Activated CD4-positive, alpha-beta T cell treated with anti-CD3 and anti-CD28 coated beads, Interleukin-2, amount 10 ng/mL, durations not matched to agents 7 days and 5 days (primary cell): ENCODE data around the gene CNMD. TPM values are rescaled to one million over a fixed set of nuclear protein-coding genes. Genes with fewer than 3 reads are reported as not detected.

Experiments
- CTCF ChIA-PET: fragments of 350-600 bp; sonication (Branson Sonifier 250); formaldehyde crosslinking; loops from one replicate; lab custom pipeline; 2021; ENCODE audit warnings: antibody characterized with exemption; lab: Charles Lee
- POLR2A ChIA-PET: fragments of 350-600 bp; sonication (Branson Sonifier 250); formaldehyde crosslinking; loops from one replicate; lab custom pipeline; 2021; ENCODE audit warnings: antibody characterized with exemption; lab: Charles Lee
- DNase-seq: peaks from one replicate; pipeline ENCODE4 v3.0.0-alpha.2; 2020
- H3K27ac Mint-ChIP-seq: one replicate; pipeline ENCODE4 v1.8.0; 2021; ENCODE audit warnings: mild to moderate bottlenecking, moderate library complexity, mixed read lengths
- H3K27me3 Mint-ChIP-seq: one replicate; pipeline ENCODE4 v1.8.0; 2021; ENCODE audit warnings: mixed read lengths
- H3K36me3 Mint-ChIP-seq: one replicate; pipeline ENCODE4 v1.8.0; 2021; ENCODE audit warnings: low read depth, mixed read lengths
- H3K4me1 Mint-ChIP-seq: one replicate; pipeline ENCODE4 v1.8.0; 2021; ENCODE audit warnings: mixed read lengths
- H3K4me3 Mint-ChIP-seq: one replicate; pipeline ENCODE4 v1.8.0; 2021; ENCODE audit warnings: mild to moderate bottlenecking, moderate library complexity, mixed read lengths
- H3K9me3 Mint-ChIP-seq: one replicate; pipeline ENCODE4 v1.8.0; 2021; ENCODE audit warnings: mixed read lengths
- total RNA-seq, 2 experiments: library from RNA; stranded (reverse); gene quantifications; one replicate each; pipeline ENCODE4 v1.2.3, GENCODE V29; 2021

The CNMD gene
- total RNA-seq = not detected

GRCh38 chr13:52739468-52740071, at the start of gene CNMD:
CNMD (minus strand) TSS chr13:52739820; CDS start chr13:52739701, 119 bp downstream.
- POLR2A ChIA-PET = no interaction called here
- H3K4me1 Mint-ChIP-seq = peaks cover 4% of the 10 kb centered on the region

GRCh38 chr13:52788011-52788410, 48.4 kb upstream of the CNMD start:
- CTCF ChIA-PET = interaction anchor here (1.2 kb wide), 1 partner anchor 10 kb away, joined by 3 read pairs; no protein-coding TSS in a partner anchor
- Mint-ChIP-seq H3K4me3 (no peak overlapping the region), H3K9me3 (no peaks in the 10 kb centered on the region), H3K27me3 (peaks cover 3% of the 10 kb centered on the region), H3K27ac (no peak overlapping the region), H3K36me3 (no peaks in the 10 kb centered on the region), H3K4me1 (no peaks in the 10 kb centered on the region)
- POLR2A ChIA-PET = no interaction called here
- no peak for DNase-seq

More at GRCh38 chr13:52739468-52740071, at the start of gene CNMD:
- H3K4me3 Mint-ChIP-seq = no peak within 1 kb of the TSS
- no peaks in the 10 kb centered on the region for H3K36me3 Mint-ChIP-seq
- H3K27ac Mint-ChIP-seq = no peak within 1 kb of the TSS
- H3K9me3 Mint-ChIP-seq = no peaks in the 10 kb centered on the region
- CTCF ChIA-PET = no interaction called here
- H3K27me3 Mint-ChIP-seq = peaks cover 45% of the 10 kb centered on the region
- no peak for DNase-seq

GRCh38 chr13:52787235-52787634, 47.6 kb upstream of the CNMD start:
- Mint-ChIP-seq H3K9me3 (no peaks in the 10 kb centered on the region), H3K4me1 (no peaks in the 10 kb centered on the region), H3K27ac (no peak overlapping the region), H3K36me3 (no peaks in the 10 kb centered on the region), H3K27me3 (peaks cover 3% of the 10 kb centered on the region), H3K4me3 (no peak overlapping the region)
- ChIA-PET POLR2A (no interaction called here), CTCF (interaction anchor here (1.2 kb wide), 1 partner anchor 10 kb away, joined by 3 read pairs; no protein-coding TSS in a partner anchor)
- DNase-seq = no peak

- CTCF ChIA-PET = no interaction called here
- H3K9me3 Mint-ChIP-seq = no peaks in the 10 kb centered on the region
- H3K4me3 Mint-ChIP-seq = no peak overlapping the region
- no peaks in the 10 kb centered on the region for H3K4me1 Mint-ChIP-seq
- H3K36me3 Mint-ChIP-seq = no peaks in the 10 kb centered on the region
- H3K27ac Mint-ChIP-seq = no peak overlapping the region
- POLR2A ChIA-PET = no interaction called here
- DNase-seq = no peak
- peaks cover 3% of the 10 kb centered on the region for H3K27me3 Mint-ChIP-seq
Observed at GRCh38 chr13:52786766-52787165, 47.1 kb upstream of the CNMD start.

- no peak overlapping the region for H3K27ac Mint-ChIP-seq
- ChIA-PET POLR2A (no interaction called here), CTCF (interaction anchor here (0.6 kb wide), 2 partner anchors 170 to 559 kb away, joined by 3 to 4 read pairs; no protein-coding TSS in a partner anchor)
- H3K27me3 Mint-ChIP-seq = peaks cover 3% of the 10 kb centered on the region
- H3K9me3 Mint-ChIP-seq = no peaks in the 10 kb centered on the region
- DNase-seq = no peak
- H3K36me3 Mint-ChIP-seq = no peaks in the 10 kb centered on the region
- H3K4me3 Mint-ChIP-seq = no peak overlapping the region
- no peaks in the 10 kb centered on the region for H3K4me1 Mint-ChIP-seq
Observed at GRCh38 chr13:52785739-52786138, 46.1 kb upstream of the CNMD start.

- Mint-ChIP-seq H3K27me3 (peaks cover 3% of the 10 kb centered on the region), H3K4me3 (no peak overlapping the region), H3K27ac (no peak overlapping the region), H3K36me3 (no peaks in the 10 kb centered on the region), H3K9me3 (no peaks in the 10 kb centered on the region), H3K4me1 (no peaks in the 10 kb centered on the region)
- DNase-seq = no peak
- POLR2A ChIA-PET = no interaction called here
- CTCF ChIA-PET = interaction anchor here (0.6 to 0.9 kb wide), 2 partner anchors 8 to 17 kb away, joined by 4 read pairs; no protein-coding TSS in a partner anchor
Observed at GRCh38 chr13:52784591-52785340, 45.1 kb upstream of the CNMD start.

- H3K9me3 Mint-ChIP-seq = no peaks in the 10 kb centered on the region
- H3K4me3 Mint-ChIP-seq = no peak overlapping the region
- no peaks in the 10 kb centered on the region for H3K36me3 Mint-ChIP-seq
- POLR2A ChIA-PET = no interaction called here
- DNase-seq = no peak
- CTCF ChIA-PET = interaction anchor here (0.9 kb wide), 1 partner anchor 9 kb away, joined by 4 read pairs; no protein-coding TSS in a partner anchor
- H3K4me1 Mint-ChIP-seq = no peaks in the 10 kb centered on the region
- peaks cover 3% of the 10 kb centered on the region for H3K27me3 Mint-ChIP-seq
- no peak overlapping the region for H3K27ac Mint-ChIP-seq
Observed at GRCh38 chr13:52783943-52784342, 44.3 kb upstream of the CNMD start.

- Mint-ChIP-seq H3K4me1 (no peaks in the 10 kb centered on the region), H3K36me3 (no peaks in the 10 kb centered on the region), H3K27ac (no peak overlapping the region), H3K9me3 (no peaks in the 10 kb centered on the region), H3K27me3 (peaks cover 3% of the 10 kb centered on the region), H3K4me3 (no peak overlapping the region)
- DNase-seq = no peak
- CTCF ChIA-PET = interaction anchor here (1.0 kb wide), 3 partner anchors 18 to 51 kb away, joined by 3 to 4 read pairs (median 3); no protein-coding TSS in a partner anchor
- POLR2A ChIA-PET = no interaction called here
Observed at GRCh38 chr13:52782471-52783448, 43.1 kb upstream of the CNMD start.

- no peak for DNase-seq
- no peak overlapping the region for H3K27ac Mint-ChIP-seq
- no peaks in the 10 kb centered on the region for H3K36me3 Mint-ChIP-seq
- H3K27me3 Mint-ChIP-seq = peaks cover 4% of the 10 kb centered on the region
- no peaks in the 10 kb centered on the region for H3K4me1 Mint-ChIP-seq
- no peaks in the 10 kb centered on the region for H3K9me3 Mint-ChIP-seq
- CTCF ChIA-PET = no interaction called here
- POLR2A ChIA-PET = interaction anchor here (0.5 kb wide), 1 partner anchor 115 kb away, joined by 3 read pairs; no protein-coding TSS in a partner anchor
- no peak overlapping the region for H3K4me3 Mint-ChIP-seq
Observed at GRCh38 chr13:52780611-52781010, 41.0 kb upstream of the CNMD start.

- no peaks in the 10 kb centered on the region for H3K36me3 Mint-ChIP-seq
- H3K4me1 Mint-ChIP-seq = no peaks in the 10 kb centered on the region
- no peak overlapping the region for H3K4me3 Mint-ChIP-seq
- CTCF ChIA-PET = no interaction called here
- H3K27me3 Mint-ChIP-seq = peaks cover 5% of the 10 kb centered on the region
- POLR2A ChIA-PET = interaction anchor here (0.5 kb wide), 1 partner anchor 115 kb away, joined by 3 read pairs; no protein-coding TSS in a partner anchor
- H3K9me3 Mint-ChIP-seq = no peaks in the 10 kb centered on the region
- H3K27ac Mint-ChIP-seq = no peak overlapping the region
- no peak for DNase-seq
Observed at GRCh38 chr13:52780092-52780491, 40.5 kb upstream of the CNMD start.

- CTCF ChIA-PET = no interaction called here
- Mint-ChIP-seq H3K27me3 (peaks cover 5% of the 10 kb centered on the region), H3K36me3 (no peaks in the 10 kb centered on the region), H3K4me1 (no peaks in the 10 kb centered on the region), H3K27ac (no peak overlapping the region), H3K9me3 (no peaks in the 10 kb centered on the region), H3K4me3 (no peak overlapping the region)
- POLR2A ChIA-PET = no interaction called here
- no peak for DNase-seq
Observed at GRCh38 chr13:52779103-52779502, 39.5 kb upstream of the CNMD start.

GRCh38 chr13:52776726-52777125, 37.1 kb upstream of the CNMD start:
- Mint-ChIP-seq H3K9me3 (no peaks in the 10 kb centered on the region), H3K4me3 (no peak overlapping the region), H3K4me1 (no peaks in the 10 kb centered on the region), H3K27ac (no peak overlapping the region), H3K36me3 (no peaks in the 10 kb centered on the region), H3K27me3 (peaks cover 9% of the 10 kb centered on the region)
- ChIA-PET POLR2A (no interaction called here), CTCF (no interaction called here)
- no peak for DNase-seq
